GM12878 (cell line): ENCODE results near the gene LBH. TPM values are rescaled to one million over a fixed set of nuclear protein-coding genes. Genes with fewer than 3 reads are reported as not detected.

Experiments used
- CBX5 ChIP-seq: sonication (generic); IDR thresholded peaks from 2 replicates; pipeline ENCODE4 v1.6.1; 2016; ENCODE audit warnings: low read depth, moderate library complexity, mild to moderate bottlenecking, inconsistent platforms
- CEBPB ChIP-seq, 2 experiments: fragments of 150-350 bp in 1 of 2; IDR thresholded peaks; 2 replicates each; pipeline ENCODE4 v1.6.1; 2012 to 2014; ENCODE audit warnings: low read depth in 2 of 2, low read length in 2 of 2, borderline replicate concordance in 1 of 2, inconsistent platforms in 1 of 2
- CHD1 ChIP-seq: IDR thresholded peaks from 2 replicates; pipeline ENCODE4 v1.6.1; 2012; ENCODE audit warnings: low read depth, low read length, improper control_type of control experiment
- CREB1 ChIP-seq: IDR thresholded peaks from 2 replicates; pipeline ENCODE4 v1.6.1; 2012; ENCODE audit warnings: low read depth, mild to moderate bottlenecking, inconsistent platforms
- ESRRA ChIP-seq: IDR thresholded peaks from 2 replicates; pipeline ENCODE4 v1.6.1; 2012; ENCODE audit warnings: mild to moderate bottlenecking, low read length, improper control_type of control experiment
- HSF1 ChIP-seq: fragments of 150-350 bp; IDR thresholded peaks from 2 replicates; pipeline ENCODE4 v1.6.1; 2014; ENCODE audit warnings: mild to moderate bottlenecking, low read depth, low read length
- KAT2A ChIP-seq: conservative IDR thresholded peaks from 2 replicates; pipeline ENCODE4 v1.6.1; 2011; ENCODE audit warnings: low read depth, low read length; ENCODE audit not compliant: control insufficient read depth
- MEF2B ChIP-seq: fragments of 450-650 bp; IDR thresholded peaks from 2 replicates; pipeline ENCODE4 v1.6.1; 2018; ENCODE audit warnings: mild to moderate bottlenecking, moderate library complexity; ENCODE audit not compliant: partially characterized antibody, poor library complexity, severe bottlenecking
- NR2F1 ChIP-seq: fragments of 450-650 bp; conservative IDR thresholded peaks from 2 replicates; pipeline ENCODE4 v1.6.1; 2017; ENCODE audit warnings: mild to moderate bottlenecking
- PKNOX1 ChIP-seq: fragments of 450-650 bp; IDR thresholded peaks from 2 replicates; pipeline ENCODE4 v1.6.1; 2016; ENCODE audit warnings: mild to moderate bottlenecking
- POLR2AphosphoS2 ChIP-seq: IDR thresholded peaks from 2 replicates; pipeline ENCODE4 v1.6.1; 2011; ENCODE audit warnings: low read depth, mild to moderate bottlenecking, low read length, improper control_type of control experiment, moderate library complexity
- RB1 ChIP-seq: fragments of 450-650 bp; formaldehyde crosslinking; IDR thresholded peaks from 2 replicates; pipeline ENCODE4 v1.6.1; 2017; ENCODE audit warnings: mild to moderate bottlenecking, borderline replicate concordance
- SMAD5 ChIP-seq: IDR thresholded peaks from 2 replicates; pipeline ENCODE4 v1.6.1; 2016; ENCODE audit warnings: antibody characterized with exemption, low read depth
- SMC3 ChIP-seq: IDR thresholded peaks from 2 replicates; pipeline ENCODE4 v1.6.1; 2011; ENCODE audit warnings: low read length, improper control_type of control experiment, borderline replicate concordance
- SP1 ChIP-seq: IDR thresholded peaks from one replicate; pipeline ENCODE4 v1.6.1; 2011; ENCODE audit warnings: low read depth, low read length
- SRF ChIP-seq, 2 experiments: IDR thresholded peaks; 2 replicates each; pipeline ENCODE4 v1.6.1; 2011; ENCODE audit warnings: low read depth in 2 of 2, low read length in 2 of 2, mild to moderate bottlenecking in 1 of 2, moderate library complexity in 1 of 2
- STAT1 ChIP-seq: fragments of 450-650 bp; conservative IDR thresholded peaks from 2 replicates; pipeline ENCODE4 v1.6.1; 2014; ENCODE audit warnings: antibody characterized with exemption, mild to moderate bottlenecking
- TAF1 ChIP-seq: IDR thresholded peaks from 2 replicates; pipeline ENCODE4 v1.6.1; 2011; ENCODE audit warnings: mild to moderate bottlenecking, low read depth, low read length, borderline replicate concordance
- WRNIP1 ChIP-seq: IDR thresholded peaks from 2 replicates; pipeline ENCODE4 v1.6.1; 2011; ENCODE audit warnings: low read depth, low read length, improper control_type of control experiment, borderline replicate concordance
- ZNF207 ChIP-seq: fragments of 450-650 bp; IDR thresholded peaks from 2 replicates; pipeline ENCODE4 v1.6.1; 2014; ENCODE audit warnings: antibody characterized with exemption, mild to moderate bottlenecking, borderline replicate concordance
- ZSCAN29 ChIP-seq: fragments of 450-650 bp; IDR thresholded peaks from 2 replicates; pipeline ENCODE4 v1.6.1; 2017; ENCODE audit warnings: mild to moderate bottlenecking, moderate library complexity
- polyA plus RNA-seq, 11 experiments: library from polyadenylated mRNA; depleted of rRNA in 4 of 11; unstranded in 6 of 11; stranded (reverse) in 5 of 11; fragments of >200 nt; fragmentation: Nextera tagmentation in 4 of 11; fragmentation: Illumina TruSeq in 1 of 11; extraction: Ambion mirVana in 4 of 11; extraction: Trizol in 1 of 11; gene quantifications; 1 replicate in 1 of 11; 2 replicates in 10 of 11; pipeline versions ENCODE4 v1.2.1 to v1.2.3, GENCODE V29; 2011 to 2016; ENCODE audit warnings: inconsistent platforms in 2 of 11, missing spikeins in 2 of 11, low read depth in 1 of 11
- total RNA-seq, 4 experiments: library from RNA; depleted of rRNA in 3 of 4; stranded (reverse); fragments of >200 nt in 3 of 4; fragmentation: Illumina TruSeq in 1 of 4; extraction: Trizol in 1 of 4; gene quantifications; 2 replicates each; pipeline versions ENCODE4 v1.2.1 to v1.2.3, GENCODE V29; 2013 to 2021
- TF ChIP-seq, protein P1 (sequence below): fragments of 450-650 bp; IDR thresholded peaks from 2 replicates; pipeline ENCODE4 v1.6.1; 2014; ENCODE audit warnings: mild to moderate bottlenecking
- TF ChIP-seq, protein P2 (sequence below): fragments of 450-650 bp; IDR thresholded peaks from 2 replicates; pipeline ENCODE4 v1.6.1; 2016; ENCODE audit warnings: mild to moderate bottlenecking
- TF ChIP-seq, protein P3 (sequence below): IDR thresholded peaks from 2 replicates; pipeline ENCODE4 v1.6.1; 2012; ENCODE audit warnings: low read depth, low read length, improper control_type of control experiment

LBH gene
- total and polyA plus RNA-seq, 10 of the 15 experiments (the other 5 are each of a cell fraction or from before 2014, with no cell fraction given), result 9.3 to 133 (median 34.1) TPM

GRCh38 chr2:30217644-30218337, 13.5 kb upstream of the LBH start (continued):
- TF ChIP-seq HSF1 (no peak), SRF (IDR thresholded peaks at IDR 0.05; ENCODE audit: low read depth in 2 of 2, low read length in 2 of 2) (no peak), SP1 (no peak), TAF1 (no peak), ZNF207 (no peak), NR2F1 (no peak), CEBPB (IDR thresholded peaks at IDR 0.05; ENCODE audit: borderline replicate concordance in 1 of 2, low read depth in 2 of 2, low read length in 2 of 2) (no peak), CHD1 (no peak), ESRRA (no peak), SMAD5 (no peak), STAT1 (no peak), CREB1 (no peak), PKNOX1 (no peak), KAT2A (no peak), SMC3 (no peak), RB1 (peak; percentile 89; the same call in 1 of the 2 replicates), CBX5 (no peak), POLR2AphosphoS2 (no peak), MEF2B (peak; percentile 100), ZSCAN29 (no peak), WRNIP1 (no peak)
- TF ChIP-seq, protein P1, sequence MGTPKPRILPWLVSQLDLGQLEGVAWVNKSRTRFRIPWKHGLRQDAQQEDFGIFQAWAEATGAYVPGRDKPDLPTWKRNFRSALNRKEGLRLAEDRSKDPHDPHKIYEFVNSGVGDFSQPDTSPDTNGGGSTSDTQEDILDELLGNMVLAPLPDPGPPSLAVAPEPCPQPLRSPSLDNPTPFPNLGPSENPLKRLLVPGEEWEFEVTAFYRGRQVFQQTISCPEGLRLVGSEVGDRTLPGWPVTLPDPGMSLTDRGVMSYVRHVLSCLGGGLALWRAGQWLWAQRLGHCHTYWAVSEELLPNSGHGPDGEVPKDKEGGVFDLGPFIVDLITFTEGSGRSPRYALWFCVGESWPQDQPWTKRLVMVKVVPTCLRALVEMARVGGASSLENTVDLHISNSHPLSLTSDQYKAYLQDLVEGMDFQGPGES, result no peak
- TF ChIP-seq, protein P2, sequence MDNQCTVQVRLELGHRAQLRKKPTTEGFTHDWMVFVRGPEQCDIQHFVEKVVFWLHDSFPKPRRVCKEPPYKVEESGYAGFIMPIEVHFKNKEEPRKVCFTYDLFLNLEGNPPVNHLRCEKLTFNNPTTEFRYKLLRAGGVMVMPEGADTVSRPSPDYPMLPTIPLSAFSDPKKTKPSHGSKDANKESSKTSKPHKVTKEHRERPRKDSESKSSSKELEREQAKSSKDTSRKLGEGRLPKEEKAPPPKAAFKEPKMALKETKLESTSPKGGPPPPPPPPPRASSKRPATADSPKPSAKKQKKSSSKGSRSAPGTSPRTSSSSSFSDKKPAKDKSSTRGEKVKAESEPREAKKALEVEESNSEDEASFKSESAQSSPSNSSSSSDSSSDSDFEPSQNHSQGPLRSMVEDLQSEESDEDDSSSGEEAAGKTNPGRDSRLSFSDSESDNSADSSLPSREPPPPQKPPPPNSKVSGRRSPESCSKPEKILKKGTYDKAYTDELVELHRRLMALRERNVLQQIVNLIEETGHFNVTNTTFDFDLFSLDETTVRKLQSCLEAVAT, result no peak; the same call in 1 of the 2 replicates
- TF ChIP-seq, protein P3, sequence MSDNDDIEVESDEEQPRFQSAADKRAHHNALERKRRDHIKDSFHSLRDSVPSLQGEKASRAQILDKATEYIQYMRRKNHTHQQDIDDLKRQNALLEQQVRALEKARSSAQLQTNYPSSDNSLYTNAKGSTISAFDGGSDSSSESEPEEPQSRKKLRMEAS, result no peak
